Stomach (tissue), 4 donors: Measurements from ENCODE around the gene UMAD1.

ENCODE experiments used
- POLR2AphosphoS5 ChIP-seq, 3 donors: sonication (generic); formaldehyde crosslinking; IDR thresholded peaks; one replicate each; pipeline ENCODE4 v1.6.1; 2016; ENCODE audit warnings: antibody characterized with exemption in 3 of 3
- TF ChIP-seq, protein P1 (sequence below), 7 experiments: fragments of 450-650 bp in 4 of 7; fragments of 200-600 bp in 3 of 7; sonication (generic) in 3 of 7; IDR thresholded peaks; one replicate each; pipeline ENCODE4 v1.5.1; 2016 to 2019; ENCODE audit warnings: antibody characterized with exemption in 7 of 7, control low read depth in 2 of 7, mild to moderate bottlenecking in 1 of 7

DNA sequence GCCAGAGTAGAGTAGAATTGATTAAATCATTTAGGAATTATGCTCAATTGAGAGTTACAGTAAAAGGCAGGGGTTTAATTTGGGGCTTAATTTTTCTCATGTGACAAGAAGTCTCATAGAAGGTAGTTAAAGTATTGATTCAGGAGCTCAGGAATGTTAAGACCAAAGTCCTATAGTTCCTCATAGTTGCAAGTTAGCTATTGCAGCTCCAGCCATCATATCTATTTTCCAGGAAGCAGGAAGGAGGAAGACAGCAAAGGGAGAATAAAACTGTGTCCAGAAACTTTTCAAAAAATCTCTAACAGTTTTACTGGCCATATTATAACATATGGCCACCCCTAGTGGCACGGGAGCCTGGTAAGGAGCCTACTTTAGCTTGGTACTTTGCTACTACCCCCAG lies 174.8 kb downstream of the UMAD1 start:
- TF ChIP-seq, protein P1, sequence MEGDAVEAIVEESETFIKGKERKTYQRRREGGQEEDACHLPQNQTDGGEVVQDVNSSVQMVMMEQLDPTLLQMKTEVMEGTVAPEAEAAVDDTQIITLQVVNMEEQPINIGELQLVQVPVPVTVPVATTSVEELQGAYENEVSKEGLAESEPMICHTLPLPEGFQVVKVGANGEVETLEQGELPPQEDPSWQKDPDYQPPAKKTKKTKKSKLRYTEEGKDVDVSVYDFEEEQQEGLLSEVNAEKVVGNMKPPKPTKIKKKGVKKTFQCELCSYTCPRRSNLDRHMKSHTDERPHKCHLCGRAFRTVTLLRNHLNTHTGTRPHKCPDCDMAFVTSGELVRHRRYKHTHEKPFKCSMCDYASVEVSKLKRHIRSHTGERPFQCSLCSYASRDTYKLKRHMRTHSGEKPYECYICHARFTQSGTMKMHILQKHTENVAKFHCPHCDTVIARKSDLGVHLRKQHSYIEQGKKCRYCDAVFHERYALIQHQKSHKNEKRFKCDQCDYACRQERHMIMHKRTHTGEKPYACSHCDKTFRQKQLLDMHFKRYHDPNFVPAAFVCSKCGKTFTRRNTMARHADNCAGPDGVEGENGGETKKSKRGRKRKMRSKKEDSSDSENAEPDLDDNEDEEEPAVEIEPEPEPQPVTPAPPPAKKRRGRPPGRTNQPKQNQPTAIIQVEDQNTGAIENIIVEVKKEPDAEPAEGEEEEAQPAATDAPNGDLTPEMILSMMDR (IDR thresholded peaks at IDR 0.05): no peak
- no peak for TF ChIP-seq POLR2AphosphoS5 (IDR thresholded peaks at IDR 0.05)
